IMR-90 (cell line): Measurements from ENCODE around the gene GSTT2. TPM values are rescaled to one million over a fixed set of nuclear protein-coding genes. Genes with fewer than 3 reads are reported as not detected.
"Not testable (repeated sequence)": the region's sequence is repeated elsewhere in the genome, so short reads cannot be mapped to it uniquely, and the experiment has no call there.

Experiments
- ATAC-seq: fragments of 200-7000 bp; cut with Tn5 transposase; 2 replicates; pipeline ENCODE4 v1.9.1; 2020; ENCODE audit warnings: low read depth, mild to moderate bottlenecking, moderate library complexity
- BruUV-seq: library from RNA; stranded (reverse); fragments of 400-500 nt; replicated peaks from 2 replicates; lab custom pipeline; 2021; lab: Mats Ljungman, UMichigan
- CTCF ChIA-PET: fragments of 300-600 bp; formaldehyde crosslinking; extraction: SDS; loops from one replicate; lab custom pipeline; 2021; ENCODE audit warnings: antibody characterized with exemption; lab: Yijun Ruan, JAX
- POLR2A ChIA-PET: fragments of 300-600 bp; sonication (Branson Sonifier 250); formaldehyde crosslinking; loops from one replicate; lab custom pipeline; 2022; ENCODE audit warnings: antibody characterized with exemption; ENCODE audit not compliant: unreplicated experiment; lab: Charles Lee
- DNase-seq: peaks from one replicate; pipeline ENCODE4 v3.0.0; 2013
- H2AFZ ChIP-seq: replicated peaks from 2 replicates; pipeline ENCODE3; 2013; ENCODE audit warnings: low read length, mild to moderate bottlenecking; ENCODE audit not compliant: poor library complexity
- H2AK5ac ChIP-seq: 2 replicates; pipeline ENCODE4 v1.6.1; 2013; ENCODE audit warnings: low read depth, low read length, inconsistent platforms
- H2AK9ac ChIP-seq: replicated peaks from 2 replicates; pipeline ENCODE3; 2013; ENCODE audit warnings: mild to moderate bottlenecking, low read depth, low read length, moderate library complexity; ENCODE audit not compliant: poor library complexity
- H2BK120ac ChIP-seq: 2 replicates; pipeline ENCODE4 v1.6.1; 2013; ENCODE audit warnings: low read depth, low read length, inconsistent platforms
- H2BK15ac ChIP-seq: 3 replicates; pipeline ENCODE4 v1.6.1; 2013; ENCODE audit warnings: low read depth, low read length, inconsistent platforms
- H2BK20ac ChIP-seq: 2 replicates; pipeline ENCODE4 v1.6.1; 2013; ENCODE audit warnings: low read depth, mild to moderate bottlenecking, inconsistent platforms, low read length, moderate library complexity
- H2BK5ac ChIP-seq: 2 replicates; pipeline ENCODE4 v1.6.1; 2013; ENCODE audit warnings: mild to moderate bottlenecking, low read depth, low read length, inconsistent platforms; ENCODE audit not compliant: poor library complexity, severe bottlenecking
- H3K14ac ChIP-seq: replicated peaks from 2 replicates; pipeline ENCODE4 v1.6.1; 2013; ENCODE audit warnings: low read depth, low read length, inconsistent platforms
- H3K18ac ChIP-seq: 2 replicates; pipeline ENCODE4 v1.6.1; 2013; ENCODE audit warnings: low read depth, low read length, control low read depth
- H3K23ac ChIP-seq: 2 replicates; pipeline ENCODE4 v1.6.1; 2013; ENCODE audit warnings: low read depth, low read length, inconsistent platforms
- H3K27ac ChIP-seq: 2 replicates; pipeline ENCODE4 v1.5.1; 2013; ENCODE audit warnings: mild to moderate bottlenecking, control low read depth, low read length; ENCODE audit not compliant: insufficient read depth
- H3K27me3 ChIP-seq: 2 replicates; pipeline ENCODE4 v1.6.1; 2013; ENCODE audit warnings: low read length; ENCODE audit not compliant: control insufficient read depth, insufficient read depth
- H3K36me3 ChIP-seq: 2 replicates; pipeline ENCODE4 v1.6.1; 2013; ENCODE audit warnings: low read length, mixed read lengths; ENCODE audit not compliant: control insufficient read depth, insufficient read depth
- H3K4ac ChIP-seq: 2 replicates; pipeline ENCODE4 v1.6.1; 2013; ENCODE audit warnings: low read depth, low read length, inconsistent platforms
- H3K4me1 ChIP-seq: 2 replicates; pipeline ENCODE4 v1.6.1; 2013; ENCODE audit warnings: low read length, mixed read lengths; ENCODE audit not compliant: control insufficient read depth, insufficient read depth
- H3K4me2 ChIP-seq: 2 replicates; pipeline ENCODE4 v1.6.1; 2013; ENCODE audit warnings: low read depth, mild to moderate bottlenecking, control low read depth, low read length, moderate library complexity
- H3K4me3 ChIP-seq: 2 replicates; pipeline ENCODE4 v1.5.1; 2013; ENCODE audit warnings: low read depth, mild to moderate bottlenecking, control low read depth, low read length, moderate library complexity; ENCODE audit not compliant: insufficient read depth
- H3K56ac ChIP-seq: 2 replicates; pipeline ENCODE4 v1.6.1; 2013; ENCODE audit warnings: low read length, inconsistent platforms; ENCODE audit not compliant: insufficient read depth; ENCODE audit errors: extremely low read depth
- H3K79me1 ChIP-seq, 2 experiments: 2 replicates each; pipeline ENCODE4 v1.6.1; 2013; ENCODE audit warnings: low read length in 2 of 2, inconsistent platforms in 1 of 2, low read depth in 1 of 2
- H3K9ac ChIP-seq: 2 replicates; pipeline ENCODE4 v1.6.1; 2013; ENCODE audit warnings: low read depth, low read length, control low read depth
- H3K9me1 ChIP-seq: 2 replicates; pipeline ENCODE4 v1.6.1; 2013; ENCODE audit warnings: low read length, inconsistent platforms; ENCODE audit not compliant: insufficient read depth
- H3K9me3 ChIP-seq: 2 replicates; pipeline ENCODE4 v1.6.1; 2013; ENCODE audit warnings: low read length; ENCODE audit not compliant: control insufficient read depth, insufficient read depth
- H4K20me1 ChIP-seq: 2 replicates; pipeline ENCODE4 v1.6.1; 2013; ENCODE audit warnings: low read length, inconsistent platforms; ENCODE audit not compliant: insufficient read depth
- H4K5ac ChIP-seq: 2 replicates; pipeline ENCODE4 v1.6.1; 2013; ENCODE audit warnings: mild to moderate bottlenecking, low read depth, low read length, control low read depth
- H4K8ac ChIP-seq, 2 experiments: 2 replicates each; pipeline ENCODE4 v1.6.1; 2013; ENCODE audit warnings: low read depth in 2 of 2, low read length in 2 of 2, control low read depth in 1 of 2, inconsistent platforms in 1 of 2
- H4K91ac ChIP-seq: 2 replicates; pipeline ENCODE4 v1.6.1; 2013; ENCODE audit warnings: low read depth, low read length, inconsistent platforms; ENCODE audit not compliant: insufficient read depth
- WGBS, 2 experiments: methylation state at CpG; one replicate each; pipeline versions ENCODE4 v1.1.5 to v1.1.7; 2013; ENCODE audit warnings: missing lambda C conversion rate in 2 of 2; ENCODE audit not compliant: insufficient read length in 1 of 2; ENCODE audit errors: extremely low coverage in 2 of 2; 5-methylcytosine and 5-hydroxymethylcytosine counted together
- dilution Hi-C: fragments of 300-500 bp; cut with HindIII; formaldehyde crosslinking; loops from one replicate; pipeline ENCODE4 v1.14.3; 2018; ENCODE audit warnings: low sequenced_read_pairs; ENCODE audit not compliant: unreplicated experiment
- in situ Hi-C: fragments of 300-500 bp; cut with MboI; formaldehyde crosslinking; loops from 3 replicates; pipeline ENCODE4 v1.14.3; 2019; ENCODE audit warnings: low sequenced_read_pairs, inconsistent platforms, mixed read lengths
- intact Hi-C: fragments of 100-400 bp; cut with micrococcal nuclease; formaldehyde crosslinking; loops from 2 replicates; pipeline ENCODE4 v1.10.0; 2022
- polyA plus RNA-seq, 3 experiments: library from polyadenylated mRNA; depleted of rRNA; stranded (reverse); fragments of >200 nt; gene quantifications; 2 replicates each; pipeline ENCODE4 v1.2.3, GENCODE V29; 2012; ENCODE audit warnings: low replicate concordance in 1 of 3
- total RNA-seq: library from RNA; depleted of rRNA; stranded (reverse); fragments of >200 nt; gene quantifications from 2 replicates; pipeline ENCODE4 v1.2.3, GENCODE V29; 2012

The GSTT2 gene
- total and polyA plus RNA-seq, 2 of the 4 experiments (the other 2 are of a cell fraction): 1.4 to 6.9 TPM

- DNase-seq, H2BK5ac ChIP-seq, H3K56ac ChIP-seq, H3K4me1 ChIP-seq, H4K91ac ChIP-seq, in situ Hi-C loops, H3K27ac ChIP-seq, H3K4me3 ChIP-seq, H2AK5ac ChIP-seq, CTCF ChIA-PET, H2AFZ ChIP-seq, H3K4ac ChIP-seq, H3K18ac ChIP-seq, dilution Hi-C loops, H2AK9ac ChIP-seq, H3K9ac ChIP-seq, POLR2A ChIA-PET, H3K23ac ChIP-seq, H4K20me1 ChIP-seq, H3K9me3 ChIP-seq, H2BK20ac ChIP-seq, H2BK120ac ChIP-seq, H4K5ac ChIP-seq, intact Hi-C loops, H3K27me3 ChIP-seq, H2BK15ac ChIP-seq, BruUV-seq, H3K9me1 ChIP-seq, H3K4me2 ChIP-seq, H3K14ac ChIP-seq: not testable (repeated sequence)
- no CpG with 5 or more reads among the region's 30 CpGs for WGBS, 2 experiments
- Histone ChIP-seq H3K79me1 (peaks cover 9 to 23% of the 10 kb centered on the region in 2 experiments), H4K8ac (peak within 1 kb of the TSS in 1 of 2 experiments; percentile 25; a peak in 1 of 4 replicates), H3K36me3 (peaks cover 17% of the 10 kb centered on the region)
- peak; percentile 94 for ATAC-seq
Measured at GRCh38 chr22:23966568-23966967, 13.4 kb upstream of the GSTT2 start, which contains the start of gene DDTL. DDTL (plus strand) TSS chr22:23966888; CDS start chr22:23966915, 27 bp downstream.
